Sigmoid colon (tissue), 7 donors: ENCODE measurements around the gene NUP188. TPM values are rescaled to one million over a fixed set of nuclear protein-coding genes. Genes with fewer than 3 reads are reported as not detected.

Source experiments
- DNase-seq: peaks from one replicate; pipeline ENCODE4 v3.0.0-alpha.2; 2019
- H3K27ac ChIP-seq, 4 donors: fragments of 200-600 bp; sonication (generic); one replicate each; pipeline ENCODE4 v1.5.1; 2016 to 2019; ENCODE audit warnings: mild to moderate bottlenecking in 1 of 4
- H3K27me3 ChIP-seq, 3 donors: fragments of 200-600 bp; sonication (generic); one replicate each; pipeline ENCODE4 v1.5.1; 2019; ENCODE audit warnings: mild to moderate bottlenecking in 1 of 3
- H3K36me3 ChIP-seq, 4 donors: fragments of 200-600 bp; sonication (generic); one replicate each; pipeline ENCODE4 v1.5.1; 2016 to 2019
- H3K4me1 ChIP-seq, 4 donors: fragments of 200-600 bp; sonication (generic); one replicate each; pipeline ENCODE4 v1.5.1; 2017 to 2019
- H3K4me3 ChIP-seq, 4 donors: fragments of 200-600 bp; sonication (generic); one replicate each; pipeline ENCODE4 v1.5.1; 2017 to 2019; ENCODE audit warnings: mild to moderate bottlenecking in 2 of 4, moderate library complexity in 1 of 4
- H3K9me3 ChIP-seq, 4 donors: fragments of 200-600 bp in 3 of 4; sonication (generic) in 3 of 4; one replicate each; pipeline versions ENCODE4 v1.5.1 to v1.6.1; 2013 to 2019
- EP300 ChIP-seq, 4 donors: sonication (generic); formaldehyde crosslinking; IDR thresholded peaks; one replicate each; pipeline ENCODE4 v1.6.1; 2017; ENCODE audit warnings: antibody characterized with exemption in 4 of 4
- POLR2A ChIP-seq, 2 donors: fragments of 450-650 bp; IDR thresholded peaks; one replicate each; pipeline ENCODE4 v1.6.1; 2016; ENCODE audit warnings: antibody characterized with exemption in 2 of 2, mild to moderate bottlenecking in 2 of 2, moderate library complexity in 2 of 2
- POLR2AphosphoS5 ChIP-seq, 4 donors: sonication (generic); formaldehyde crosslinking; IDR thresholded peaks; one replicate each; pipeline ENCODE4 v1.6.1; 2017; ENCODE audit warnings: antibody characterized with exemption in 4 of 4
- WGBS, 2 donors: extraction: QIAGEN DNeasy Blood & Tissue Kit; methylation state at CpG; one replicate each; pipeline ENCODE4 v1.1.7; 2013; 5-methylcytosine and 5-hydroxymethylcytosine counted together
- intact Hi-C: fragments of 100-400 bp; cut with DNase I; formaldehyde crosslinking; loops from one replicate; pipeline ENCODE4 v1.15.1; 2023
- polyA plus RNA-seq, 3 donors: library from polyadenylated mRNA; stranded (reverse); fragments of 200-250 nt; gene quantifications; one replicate each; pipeline ENCODE4 v1.2.3, GENCODE V29; 2013
- total RNA-seq, 4 donors: library from RNA; depleted of rRNA; stranded (reverse); fragments of >200 nt; gene quantifications; one replicate each; pipeline ENCODE4 v1.1.0, GENCODE V29; 2016
- TF ChIP-seq, protein P1 (sequence below), 4 experiments: fragments of 450-650 bp in 3 of 4; fragments of 200-600 bp in 1 of 4; IDR thresholded peaks; one replicate each; pipeline ENCODE4 v1.5.1; 2016 to 2019; ENCODE audit warnings: antibody characterized with exemption in 4 of 4, mild to moderate bottlenecking in 3 of 4, moderate library complexity in 2 of 4
- donor health status: healthy with polysubstance abuse.
- donor health status: Bipolar disorder and iron deficiency.
- donor health status: healthy.

NUP188 gene
- total and polyA plus RNA-seq, 7 donors = 3.7 to 28.8 (median 21.3) TPM

DNA sequence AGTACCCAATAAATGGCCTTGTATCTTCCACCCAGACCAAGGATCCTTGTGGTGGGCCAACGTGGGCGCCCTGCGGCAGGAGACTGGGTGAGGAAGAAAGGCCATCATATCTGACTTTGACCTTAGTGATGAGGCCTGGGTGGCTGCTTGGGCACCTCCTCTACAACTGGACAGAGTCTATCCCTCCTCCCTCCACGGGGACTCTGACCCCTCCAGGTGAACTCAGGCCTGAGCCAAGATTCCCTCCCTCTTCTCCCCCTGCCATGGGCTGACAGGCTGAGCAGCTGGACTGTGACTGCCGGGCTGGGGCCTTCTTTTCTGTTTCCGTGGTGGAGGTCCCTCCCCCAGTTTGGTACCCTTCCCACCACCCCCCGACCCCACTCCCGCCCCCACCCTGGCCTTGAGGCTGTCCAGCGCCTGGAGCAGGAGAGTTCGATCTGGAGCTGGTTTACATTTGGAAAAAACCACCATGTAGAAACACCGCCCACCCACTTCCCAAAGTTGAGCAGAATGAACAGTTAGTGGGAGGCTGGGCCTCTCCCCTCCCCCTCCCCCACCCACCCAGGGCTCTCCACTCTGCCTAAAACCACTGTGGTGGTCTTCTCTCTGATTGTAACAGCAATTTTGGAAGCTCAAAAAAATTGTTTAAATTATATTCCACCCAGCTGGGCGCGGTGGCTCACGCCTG is 28.0 kb upstream of the NUP188 start:
- Histone ChIP-seq H3K4me1 (peaks cover 0 to 77% (median 65%) of the 10 kb centered on the region in 4 donors), H3K9me3 (no peaks in the 10 kb centered on the region), H3K27ac (peak overlapping the region; percentile 86 to 88 (median 88)), H3K36me3 (peaks cover 4 to 25% (median 9%) of the 10 kb centered on the region in 4 donors), H3K4me3 (no peak overlapping the region), H3K27me3 (no peaks in the 10 kb centered on the region)
- WGBS, 2 donors = 75 to 82% methylated on average over 14 of the region's 14 CpGs
- no peak for DNase-seq
- no peak for TF ChIP-seq POLR2A (IDR thresholded peaks at IDR 0.05)
- no peak for TF ChIP-seq POLR2AphosphoS5 (IDR thresholded peaks at IDR 0.05)
- TF ChIP-seq, protein P1, sequence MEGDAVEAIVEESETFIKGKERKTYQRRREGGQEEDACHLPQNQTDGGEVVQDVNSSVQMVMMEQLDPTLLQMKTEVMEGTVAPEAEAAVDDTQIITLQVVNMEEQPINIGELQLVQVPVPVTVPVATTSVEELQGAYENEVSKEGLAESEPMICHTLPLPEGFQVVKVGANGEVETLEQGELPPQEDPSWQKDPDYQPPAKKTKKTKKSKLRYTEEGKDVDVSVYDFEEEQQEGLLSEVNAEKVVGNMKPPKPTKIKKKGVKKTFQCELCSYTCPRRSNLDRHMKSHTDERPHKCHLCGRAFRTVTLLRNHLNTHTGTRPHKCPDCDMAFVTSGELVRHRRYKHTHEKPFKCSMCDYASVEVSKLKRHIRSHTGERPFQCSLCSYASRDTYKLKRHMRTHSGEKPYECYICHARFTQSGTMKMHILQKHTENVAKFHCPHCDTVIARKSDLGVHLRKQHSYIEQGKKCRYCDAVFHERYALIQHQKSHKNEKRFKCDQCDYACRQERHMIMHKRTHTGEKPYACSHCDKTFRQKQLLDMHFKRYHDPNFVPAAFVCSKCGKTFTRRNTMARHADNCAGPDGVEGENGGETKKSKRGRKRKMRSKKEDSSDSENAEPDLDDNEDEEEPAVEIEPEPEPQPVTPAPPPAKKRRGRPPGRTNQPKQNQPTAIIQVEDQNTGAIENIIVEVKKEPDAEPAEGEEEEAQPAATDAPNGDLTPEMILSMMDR (IDR thresholded peaks at IDR 0.05) = no peak
- no peak for TF ChIP-seq EP300 (IDR thresholded peaks at IDR 0.05)
- intact Hi-C loops = no loop called here

DNA sequence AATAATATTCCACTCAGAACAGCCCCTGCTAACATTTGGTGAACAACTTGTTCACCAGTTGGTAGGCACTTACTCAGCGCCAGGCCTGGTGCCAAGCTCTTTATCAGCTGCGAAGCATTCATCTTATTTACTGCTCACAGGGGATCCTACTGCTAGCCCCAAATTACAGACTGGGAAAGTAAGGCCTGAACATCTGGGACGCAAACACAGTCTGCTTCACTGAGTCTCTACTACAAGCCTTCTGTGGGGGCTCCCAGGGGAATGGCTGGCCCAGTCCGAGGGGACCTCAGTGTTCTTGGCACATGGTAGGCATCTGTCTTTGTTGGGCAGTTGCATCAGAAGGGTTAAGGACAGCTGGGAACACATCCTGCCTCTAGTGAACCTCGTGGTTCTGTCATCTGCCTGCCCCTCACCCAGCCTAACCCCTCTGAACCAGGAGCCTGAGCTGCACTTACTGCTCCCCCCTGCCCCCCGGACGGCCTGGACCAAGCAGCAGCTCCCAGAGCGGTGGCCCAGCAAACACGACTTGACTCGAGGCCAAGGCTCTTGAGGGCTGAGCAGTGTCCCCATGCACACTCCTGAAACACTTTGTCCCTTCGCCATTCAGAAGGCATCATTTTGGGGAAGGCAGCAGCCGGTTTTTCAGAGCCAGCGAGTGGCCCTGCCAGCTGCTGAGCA is 27.0 kb upstream of the NUP188 start, which contains the start of gene PHYHD1:
PHYHD1 (plus strand) TSS at position 602 of the 678 bp plus-strand sequence. CDS start 1,342 bp downstream, outside the sequence.
- DNase-seq = peak; percentile 84
- peak within 1 kb of the TSS; percentile 61 to 63 (median 62) for H3K4me3 ChIP-seq
- H3K9me3 ChIP-seq = no peaks in the 10 kb centered on the region
- peak in 1 of 4 donors; percentile 50 for TF ChIP-seq EP300 (IDR thresholded peaks at IDR 0.05)
- no peak for TF ChIP-seq POLR2A (IDR thresholded peaks at IDR 0.05)
- TF ChIP-seq, protein P1 (IDR thresholded peaks at IDR 0.05) = no peak
- peak; percentile 19 to 78 (median 62) for TF ChIP-seq POLR2AphosphoS5 (IDR thresholded peaks at IDR 0.05)
- peak within 1 kb of the TSS; percentile 86 to 88 (median 88) for H3K27ac ChIP-seq
- H3K36me3 ChIP-seq = peaks cover 4 to 25% (median 8%) of the 10 kb centered on the region in 4 donors
- intact Hi-C loops = no loop called here
- H3K4me1 ChIP-seq = peaks cover 0 to 68% (median 60%) of the 10 kb centered on the region in 4 donors
- no peaks in the 10 kb centered on the region for H3K27me3 ChIP-seq
- 73 to 76% methylated on average over 13 of the region's 13 CpGs for WGBS, 2 donors

DNA sequence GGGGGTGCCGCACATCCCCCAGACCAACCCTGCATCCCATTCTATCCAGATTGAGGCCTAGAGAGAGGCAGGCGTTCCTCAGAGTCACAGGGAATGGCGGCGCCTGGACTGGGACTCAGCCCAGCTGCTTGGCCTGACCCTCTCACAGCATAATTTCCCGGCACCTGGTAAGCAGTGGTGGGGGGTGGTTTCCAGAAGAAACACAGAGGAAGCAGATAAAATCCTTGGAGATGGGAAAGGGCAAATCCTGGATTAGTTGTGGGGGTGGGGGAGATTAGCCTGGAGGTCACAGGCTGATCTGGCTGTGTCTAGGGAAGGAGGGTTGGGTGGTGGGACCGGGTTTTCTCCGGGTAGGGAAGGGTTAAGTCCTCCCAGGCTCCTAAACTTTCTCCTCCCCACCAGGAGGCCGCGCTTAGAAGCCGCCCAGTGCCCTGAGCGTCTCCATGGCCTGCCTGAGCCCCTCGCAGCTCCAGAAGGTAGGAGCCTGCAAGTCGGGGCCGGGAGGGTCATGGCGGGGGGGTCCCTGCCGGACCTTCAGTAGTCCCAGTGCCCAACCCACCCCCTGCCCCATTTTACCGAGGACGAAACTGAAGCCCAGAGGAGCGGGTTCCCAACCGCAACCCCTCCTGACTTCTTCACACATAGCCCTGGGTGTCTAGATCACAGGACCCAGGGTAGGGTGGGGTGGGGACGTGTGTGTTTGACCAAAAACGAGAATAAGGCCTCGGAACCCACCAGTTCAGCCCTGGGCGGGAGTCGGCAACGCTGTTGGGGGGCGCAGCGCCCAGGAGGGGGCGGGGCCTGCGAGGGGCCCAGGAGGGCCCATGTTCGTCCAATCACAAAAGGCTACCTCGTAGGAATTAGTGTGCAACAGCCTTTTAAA is 25.4 kb upstream of the NUP188 start:
- intact Hi-C loops = loop anchor here (2.0 kb wide), 1 partner anchor 41 kb away; the partner anchor contains the start of gene KYAT1
- TF ChIP-seq, protein P1 (IDR thresholded peaks at IDR 0.05) = peak in 1 of 4 experiments; percentile 15
- TF ChIP-seq POLR2AphosphoS5 (IDR thresholded peaks at IDR 0.05) (peak in 2 of 4 donors; percentile 33 to 37), EP300 (IDR thresholded peaks at IDR 0.05) (no peak)
- peak; percentile 84 for DNase-seq
- H3K4me1 ChIP-seq = peaks cover 0 to 52% (median 44%) of the 10 kb centered on the region in 4 donors
- peak overlapping the region; percentile 61 to 63 (median 62) for H3K4me3 ChIP-seq
- peak overlapping the region; percentile 86 to 88 (median 88) for H3K27ac ChIP-seq
- no peaks in the 10 kb centered on the region for H3K9me3 ChIP-seq
- no peaks in the 10 kb centered on the region for H3K27me3 ChIP-seq
- 19 to 30% methylated on average over 32 of the region's 32 CpGs for WGBS, 2 donors
- peaks cover 0 to 15% (median 4%) of the 10 kb centered on the region in 4 donors for H3K36me3 ChIP-seq

DNA sequence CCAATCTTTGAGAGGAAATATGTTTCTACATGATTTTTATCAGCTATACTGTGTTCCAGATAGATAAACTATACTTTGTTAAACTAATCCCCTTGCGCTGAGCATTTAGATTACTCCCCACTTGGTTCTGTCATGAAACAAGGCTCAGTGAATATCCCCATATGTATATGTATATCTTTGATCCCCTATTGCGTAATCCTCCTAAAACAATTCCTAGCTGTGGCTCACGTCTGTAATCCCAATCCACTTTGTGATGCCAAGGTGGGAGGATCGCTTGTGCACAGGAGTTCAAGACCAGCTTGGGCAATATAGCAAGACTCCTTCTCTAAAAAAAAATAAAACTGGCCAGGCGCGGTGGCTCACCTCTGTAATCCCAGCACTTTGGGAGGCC is 24.0 kb upstream of the NUP188 start:
- H3K27me3 ChIP-seq = no peaks in the 10 kb centered on the region
- H3K36me3 ChIP-seq = peaks cover 0 to 4% (median 0%) of the 10 kb centered on the region in 4 donors
- no peaks in the 10 kb centered on the region for H3K9me3 ChIP-seq
- 89 to 94% methylated on average over 6 of the region's 6 CpGs for WGBS, 2 donors
- peaks cover 0 to 50% (median 41%) of the 10 kb centered on the region in 4 donors for H3K4me1 ChIP-seq
- intact Hi-C loops = loop anchor here (2.0 kb wide), 1 partner anchor 43 kb away; the partner anchor contains the start of gene KYAT1
- H3K4me3 ChIP-seq = no peak overlapping the region
- no peak for TF ChIP-seq POLR2AphosphoS5 (IDR thresholded peaks at IDR 0.05)
- TF ChIP-seq, protein P1 (IDR thresholded peaks at IDR 0.05) = no peak
- TF ChIP-seq POLR2A (IDR thresholded peaks at IDR 0.05) = no peak
- no peak for TF ChIP-seq EP300 (IDR thresholded peaks at IDR 0.05)
- DNase-seq = no peak
- H3K27ac ChIP-seq = peak overlapping the region in 2 of 4 donors; percentile 88
